Non-pigmented ciliary epithelial cell (primary cell): ENCODE results near the gene PAPOLG.
"Not testable (repeated sequence)": the region's sequence is repeated elsewhere in the genome, so short reads cannot be mapped to it uniquely, and the experiment has no call there.

ENCODE experiments used
- DNase-seq: peaks from one replicate; pipeline ENCODE4 v3.0.0-alpha.2; 2010; ENCODE audit warnings: low read depth

PAPOLG gene

DNA sequence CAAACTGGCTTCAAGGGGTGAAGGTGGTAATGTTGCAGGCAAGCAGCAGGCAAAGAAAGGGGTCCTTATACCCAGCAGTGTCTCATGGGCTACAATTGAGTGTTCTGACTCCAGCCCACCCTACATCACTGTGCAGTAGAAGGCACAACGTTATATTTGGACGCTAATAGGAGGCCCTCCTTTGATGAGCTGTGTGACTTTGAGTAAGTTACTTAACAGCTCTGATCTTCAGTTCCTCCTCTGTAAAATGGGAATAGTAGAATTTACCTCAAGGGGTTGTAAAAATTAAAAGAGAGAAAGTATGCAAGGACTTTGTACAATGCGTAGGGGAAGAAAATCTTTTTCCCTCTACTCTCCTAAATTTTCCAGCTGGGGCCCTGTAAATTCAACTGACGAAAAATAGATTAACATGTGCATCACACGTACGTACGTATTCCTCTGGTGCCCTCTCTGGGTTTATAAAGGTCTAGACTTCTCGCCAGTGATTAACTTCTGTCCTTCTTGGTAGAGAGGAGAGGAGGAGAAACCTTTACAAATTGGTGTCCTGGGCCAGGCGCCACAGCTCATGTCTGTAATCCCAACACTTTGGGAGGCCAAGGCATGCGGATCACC is 67.7 kb downstream of the PAPOLG start:
- DNase-seq, result no peak

DNA sequence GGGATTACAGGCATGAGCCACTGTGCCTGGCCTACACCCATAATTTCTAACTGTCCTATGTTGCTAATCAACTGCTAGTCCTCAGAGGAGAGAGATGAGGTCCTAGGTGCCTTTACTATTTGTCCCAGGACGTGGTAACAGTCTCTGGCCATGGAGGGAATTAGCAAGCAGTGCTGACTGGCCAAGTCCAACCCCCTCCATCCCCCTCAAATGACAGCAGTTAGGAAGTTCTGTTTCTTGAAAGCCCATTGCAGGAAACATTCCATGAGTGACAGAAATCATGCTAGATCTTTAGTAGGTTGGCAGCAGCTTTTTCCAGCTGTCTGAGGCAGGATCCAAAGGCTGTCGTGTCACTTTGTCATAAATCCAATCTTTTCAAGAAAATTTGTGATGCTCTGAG is 69.6 kb downstream of the PAPOLG start:
- DNase-seq, result no peak

DNA sequence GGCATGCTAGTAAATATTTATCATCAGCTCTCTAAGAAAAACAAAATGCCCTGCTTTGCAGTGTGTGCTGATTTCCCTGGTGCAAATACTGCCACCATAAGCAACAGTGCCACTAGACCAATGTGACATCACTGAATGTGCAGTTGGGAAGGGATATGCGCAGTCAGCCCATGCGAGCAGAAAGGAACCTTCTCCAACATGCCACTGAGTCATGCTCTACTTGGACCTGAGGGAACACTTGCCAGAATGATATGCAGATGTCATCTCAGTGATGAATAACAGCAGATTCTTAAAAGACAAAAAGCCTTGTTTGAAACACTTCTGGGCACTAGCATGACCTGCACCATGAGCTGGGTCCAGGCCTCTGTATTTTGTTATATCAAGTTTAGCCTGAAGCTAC is 70.0 kb downstream of the PAPOLG start:
- DNase-seq, result no peak

DNA sequence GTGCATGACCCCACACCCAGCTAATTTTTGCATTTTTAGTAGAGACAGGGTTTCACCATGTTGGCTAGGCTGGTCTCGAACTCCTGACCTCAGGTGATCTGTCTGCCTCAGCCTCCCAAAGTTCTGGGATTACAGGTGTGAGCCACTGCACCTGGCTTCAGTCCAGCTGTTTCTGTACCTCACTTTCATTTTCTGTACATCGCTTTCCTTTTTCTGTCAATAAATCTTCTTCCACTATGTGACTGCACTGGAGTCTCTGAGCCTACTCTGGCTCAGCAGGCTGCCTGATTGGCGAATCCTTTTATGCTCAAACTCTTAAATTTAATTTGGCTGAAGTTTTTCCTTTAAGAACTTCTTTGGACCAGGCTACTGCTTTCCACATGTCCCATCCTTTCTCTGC is 70.8 kb downstream of the PAPOLG start:
- DNase-seq, result not testable (repeated sequence)

DNA sequence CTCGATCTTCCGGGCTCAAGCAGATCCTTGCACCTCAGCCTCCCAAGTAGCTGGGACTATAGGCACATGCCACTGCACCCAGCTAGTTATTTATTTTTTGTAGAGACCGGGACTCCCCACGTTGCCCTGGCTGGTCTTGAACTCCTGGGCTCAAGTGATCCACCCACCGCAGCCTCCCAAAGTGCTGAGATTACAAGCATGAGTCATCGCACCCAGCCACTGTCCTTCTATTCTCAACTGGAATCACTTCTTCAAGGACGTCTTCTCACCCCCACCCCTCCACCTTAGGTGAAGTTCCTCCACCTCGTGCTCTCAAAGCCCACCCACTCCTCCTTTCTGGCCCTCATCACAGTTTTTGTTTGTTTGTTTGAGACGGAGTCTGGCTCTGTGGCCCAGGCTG is 71.3 kb downstream of the PAPOLG start:
- DNase-seq, result no peak

DNA sequence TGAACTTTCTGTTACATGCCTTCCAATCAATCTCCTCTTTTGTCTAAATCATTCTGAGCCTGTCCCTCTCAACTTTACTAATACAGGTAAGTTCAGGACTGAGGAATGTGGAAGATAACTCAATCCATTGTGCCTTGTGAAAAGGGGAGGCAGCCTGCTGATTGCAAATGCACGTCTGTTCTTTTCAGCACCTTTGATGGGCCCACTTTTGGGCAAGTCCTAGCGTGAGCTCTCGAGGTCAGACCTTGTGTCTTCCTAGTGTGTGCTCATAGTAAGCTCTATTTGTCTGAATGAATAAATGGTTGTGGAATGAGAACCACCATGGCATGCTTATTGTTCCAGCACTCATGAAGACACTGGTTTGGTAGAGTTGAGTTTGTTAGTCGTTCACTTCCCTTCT is 74.9 kb downstream of the PAPOLG start:
- DNase-seq, result no peak

DNA sequence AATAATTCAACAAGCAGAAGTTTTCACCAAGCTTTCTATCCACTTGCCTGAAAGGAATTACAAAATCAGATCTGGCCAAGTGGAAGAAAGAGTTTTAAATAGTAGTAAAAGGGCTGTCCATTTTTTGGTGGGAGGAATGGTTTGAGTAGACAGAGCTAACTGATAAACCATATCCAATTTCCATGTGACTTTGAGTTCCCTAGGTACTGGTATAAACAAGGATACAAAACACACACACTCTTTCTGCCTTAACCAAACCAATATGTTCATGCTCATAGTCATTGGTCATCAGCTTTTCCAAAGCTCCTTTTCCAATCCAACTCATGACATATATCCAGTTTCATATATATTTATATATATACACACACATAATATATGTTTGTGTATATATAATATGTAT is 75.9 kb downstream of the PAPOLG start:
- no peak for DNase-seq

DNA sequence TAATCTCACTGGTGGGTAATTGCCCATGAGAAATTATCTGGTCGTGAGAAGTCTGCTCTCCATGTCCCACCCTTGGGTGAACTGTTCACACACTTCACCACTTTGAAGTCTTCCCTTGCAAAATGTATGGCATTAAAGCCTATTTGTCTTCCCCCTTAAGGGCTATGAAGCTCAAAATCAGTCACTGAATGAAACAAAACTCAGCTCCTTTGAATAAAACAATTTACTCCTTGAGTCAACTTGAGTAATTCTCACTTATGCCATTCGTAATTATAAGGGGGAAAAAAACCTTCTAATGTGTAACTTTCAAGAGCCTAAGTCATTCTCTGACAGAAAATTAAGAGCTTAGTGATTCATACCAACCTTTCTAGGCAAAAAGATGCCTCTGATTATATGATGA is 76.6 kb downstream of the PAPOLG start:
- DNase-seq, result no peak

DNA sequence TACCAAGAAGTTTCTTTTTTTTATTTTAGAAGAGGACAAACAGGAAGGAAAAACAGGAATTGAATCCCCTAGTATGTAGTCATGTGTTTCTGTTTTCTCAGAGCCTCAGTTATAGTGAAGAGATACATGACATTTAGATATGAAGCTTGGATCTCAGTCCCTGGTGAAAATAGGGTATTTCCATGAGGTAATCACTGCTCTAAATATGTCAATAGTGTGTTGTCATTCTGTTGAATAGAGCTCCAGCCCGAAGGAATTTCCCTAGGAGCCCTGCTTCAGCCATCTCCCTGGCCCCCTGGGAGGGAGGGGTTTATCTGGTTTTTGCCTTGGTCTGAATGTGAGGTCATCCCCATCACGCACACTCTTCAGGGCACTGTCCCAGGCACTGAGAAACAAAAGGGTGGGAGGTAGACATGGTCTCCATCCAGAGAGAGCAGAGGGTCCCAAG is 78.2 kb downstream of the PAPOLG start:
- DNase-seq, result no peak

DNA sequence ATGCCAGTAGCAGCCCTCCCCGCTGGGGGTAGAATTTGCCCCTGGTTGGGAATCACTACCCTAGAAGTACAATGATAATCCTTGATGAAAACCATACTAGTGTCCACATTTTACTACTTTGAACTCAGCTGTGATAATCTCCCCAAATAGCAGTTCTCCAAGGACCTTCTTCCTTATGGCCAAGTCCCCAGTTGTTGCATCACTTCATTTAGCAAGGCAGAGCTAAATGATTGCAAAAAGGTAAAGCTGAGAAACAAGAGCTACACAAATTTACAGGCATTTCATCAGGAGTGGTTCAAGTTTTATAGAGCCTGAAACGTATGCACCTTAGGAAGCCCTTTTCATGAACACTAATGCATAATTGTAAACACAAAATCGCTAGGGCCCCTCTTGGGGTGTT is 80.4 kb downstream of the PAPOLG start:
- DNase-seq, result no peak

DNA sequence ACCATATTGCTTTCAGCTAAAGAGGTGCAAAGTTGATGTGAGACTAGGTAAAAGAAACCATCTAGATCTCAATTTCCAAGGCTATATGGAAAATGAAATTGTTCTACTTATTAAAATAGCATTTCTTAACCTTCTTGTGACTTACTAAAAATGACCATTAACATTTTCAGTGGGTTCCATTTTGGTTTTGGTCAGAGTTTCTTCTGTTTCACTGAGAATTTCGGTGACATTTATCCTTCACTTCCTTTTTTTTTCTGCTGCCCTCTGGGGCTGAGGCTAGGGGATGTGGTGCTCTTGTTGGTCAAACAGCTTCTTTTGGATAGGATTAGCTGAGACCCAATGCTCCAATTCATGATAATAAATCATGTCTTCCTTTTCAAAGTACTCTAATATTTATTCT is 81.1 kb downstream of the PAPOLG start:
- no peak for DNase-seq

DNA sequence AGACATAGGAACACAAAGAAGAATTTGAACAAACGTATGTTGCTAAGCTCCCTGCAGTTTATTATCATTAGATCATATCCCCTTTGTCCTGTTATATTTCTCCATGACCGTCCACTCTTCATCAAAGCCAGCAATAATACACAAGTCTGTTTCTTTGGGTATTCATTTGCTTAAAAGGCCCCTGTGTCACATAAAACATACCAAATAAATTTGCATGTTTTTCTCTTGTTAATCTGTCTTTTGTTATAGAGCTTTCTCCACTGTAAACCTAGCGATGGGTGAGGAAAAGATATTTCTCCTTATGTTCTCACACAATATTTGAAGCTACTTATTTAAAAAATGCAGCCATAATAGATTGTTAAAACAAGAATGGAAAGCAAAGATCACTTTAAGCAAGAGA is 82.4 kb downstream of the PAPOLG start:
- no peak for DNase-seq

DNA sequence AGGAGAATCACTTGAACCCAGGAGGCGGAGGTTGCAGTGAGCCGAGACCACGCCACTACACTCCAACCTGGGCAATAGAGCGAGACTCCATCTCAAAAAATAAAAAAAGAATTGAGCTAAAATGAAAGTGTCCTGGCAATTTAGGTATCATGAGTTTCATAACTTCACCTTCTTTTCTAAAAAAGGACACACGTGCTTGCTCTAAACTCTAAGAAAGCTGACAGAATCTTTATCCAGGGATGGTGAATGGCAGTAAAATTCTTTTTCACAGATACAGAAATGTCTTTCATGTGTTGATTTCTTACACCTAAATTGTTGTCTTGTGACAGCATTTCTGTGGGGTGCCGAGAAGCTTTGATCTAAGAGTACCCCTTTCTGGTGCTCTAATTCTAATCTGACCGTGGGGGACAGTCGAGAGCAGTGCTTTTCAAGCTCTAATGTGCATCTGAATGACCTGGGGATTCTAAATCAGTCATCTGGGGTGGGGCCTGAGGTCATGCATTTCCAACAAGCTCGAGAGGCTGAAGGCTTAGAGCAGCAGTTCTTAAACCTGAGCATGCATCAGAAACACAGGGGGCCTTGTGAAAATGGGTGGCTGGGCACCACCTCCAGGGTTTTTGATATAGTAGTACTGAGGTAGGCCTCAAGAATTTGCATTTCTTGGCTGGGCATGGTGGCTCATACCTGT is 83.2 kb downstream of the PAPOLG start:
- DNase-seq, result no peak

DNA sequence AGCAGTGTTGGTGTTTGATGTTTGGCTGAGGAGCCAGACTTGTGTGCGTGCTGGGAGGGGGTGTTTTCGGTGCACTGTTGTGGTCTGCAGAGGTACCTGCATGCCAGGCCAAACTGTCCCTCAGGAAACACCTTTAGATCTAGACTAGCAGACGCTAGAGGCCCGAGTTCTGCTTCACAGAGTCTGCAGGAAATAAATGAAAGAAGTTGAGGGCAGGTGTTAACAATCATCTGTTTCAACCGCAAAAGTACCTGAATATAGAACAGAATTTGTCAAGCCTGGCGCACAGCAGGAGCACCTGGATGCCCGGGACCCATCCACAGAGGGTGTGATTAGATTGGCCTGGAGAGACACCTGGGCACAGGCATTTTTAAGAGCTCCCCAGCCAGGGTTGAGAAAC is 84.8 kb downstream of the PAPOLG start:
- DNase-seq, result no peak

DNA sequence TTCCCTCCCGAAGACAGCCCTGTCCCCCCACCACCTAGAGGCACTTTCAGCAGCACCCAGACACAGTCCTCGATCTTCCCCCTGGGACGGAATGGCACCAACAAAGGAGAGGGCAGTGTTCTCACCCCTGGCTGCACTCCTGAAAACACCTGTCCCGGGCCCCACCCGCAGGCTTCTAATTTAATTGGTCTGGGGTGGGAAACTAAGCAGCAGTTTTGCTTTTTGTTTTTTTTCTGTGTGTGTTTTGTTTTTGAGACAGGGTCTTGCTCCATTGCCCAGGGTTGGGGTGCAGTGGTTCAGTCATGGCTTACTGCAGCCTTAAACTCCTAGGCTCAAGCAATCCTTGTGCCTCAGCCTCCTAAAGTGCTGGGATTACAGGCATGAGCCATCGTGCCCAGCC is 86.9 kb downstream of the PAPOLG start:
- no peak for DNase-seq

DNA sequence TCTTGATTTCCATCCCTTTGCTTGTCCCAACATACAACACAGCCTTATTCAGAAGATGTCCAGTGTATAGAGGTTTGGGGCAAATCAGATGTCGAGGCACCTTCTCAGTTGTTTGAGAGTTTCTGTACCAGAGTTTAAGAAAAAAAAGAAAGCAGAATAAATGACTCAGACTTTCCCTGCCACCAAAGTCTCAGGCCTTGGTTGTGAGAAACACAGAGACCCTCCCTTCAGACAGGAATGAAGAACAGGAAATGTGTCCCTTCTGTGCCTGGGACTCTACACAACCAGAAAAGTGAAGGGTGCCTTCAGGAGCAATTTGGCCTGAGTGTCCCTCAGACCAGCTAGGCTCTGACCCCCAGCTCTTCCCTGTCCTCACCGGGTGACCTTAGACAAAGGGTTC is 88.0 kb downstream of the PAPOLG start:
- DNase-seq, result no peak

DNA sequence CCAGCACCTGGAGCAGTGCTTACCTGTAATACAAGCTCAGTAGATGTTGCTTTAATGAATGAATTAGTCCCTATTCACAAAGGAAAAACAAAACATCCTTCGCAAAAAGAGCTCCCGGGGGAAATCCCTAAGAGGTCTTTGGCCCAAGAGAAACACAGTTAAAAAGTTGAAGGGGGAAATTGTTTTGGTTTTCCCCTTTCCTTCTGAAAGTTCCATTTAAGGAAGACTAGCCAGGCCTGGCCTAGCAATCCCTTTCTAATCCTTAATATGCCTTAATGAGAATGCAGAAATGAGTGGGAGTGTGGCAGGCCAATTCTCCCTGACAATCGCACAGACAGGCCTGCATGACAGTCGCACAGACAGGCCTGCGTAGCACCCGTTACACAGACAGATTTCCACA is 91.8 kb downstream of the PAPOLG start:
- no peak for DNase-seq
